ENCODE measurements around the gene PCDHGA1.

- peak; percentile 68 for TF ChIP-seq CTCF (conservative IDR thresholded peaks at IDR 0.05; ENCODE audit: low read depth, low read length)
- no peak for TF ChIP-seq RCOR1 (IDR thresholded peaks at IDR 0.05; ENCODE audit: insufficient replicate concordance, low read length)
- no peak for TF ChIP-seq POLR2A (IDR thresholded peaks at IDR 0.05; ENCODE audit: low read depth, low read length)
- TF ChIP-seq RFX5 (IDR thresholded peaks at IDR 0.05; ENCODE audit: low read depth, low read length), result no peak
- no peak for TF ChIP-seq MAFK (IDR thresholded peaks at IDR 0.05; ENCODE audit: low read depth, low read length)
- TF ChIP-seq ELK1 (IDR thresholded peaks at IDR 0.05; ENCODE audit: borderline replicate concordance, low read depth, low read length), result no peak
Observed at GRCh38 chr5:141330299-141331080, at the start of gene PCDHGA1.
